Measurements from ENCODE around the gene QTRT2.
A peak's percentile ranks its signal among the peaks of the same experiment; 100 is the strongest.

QTRT2 gene

DNA sequence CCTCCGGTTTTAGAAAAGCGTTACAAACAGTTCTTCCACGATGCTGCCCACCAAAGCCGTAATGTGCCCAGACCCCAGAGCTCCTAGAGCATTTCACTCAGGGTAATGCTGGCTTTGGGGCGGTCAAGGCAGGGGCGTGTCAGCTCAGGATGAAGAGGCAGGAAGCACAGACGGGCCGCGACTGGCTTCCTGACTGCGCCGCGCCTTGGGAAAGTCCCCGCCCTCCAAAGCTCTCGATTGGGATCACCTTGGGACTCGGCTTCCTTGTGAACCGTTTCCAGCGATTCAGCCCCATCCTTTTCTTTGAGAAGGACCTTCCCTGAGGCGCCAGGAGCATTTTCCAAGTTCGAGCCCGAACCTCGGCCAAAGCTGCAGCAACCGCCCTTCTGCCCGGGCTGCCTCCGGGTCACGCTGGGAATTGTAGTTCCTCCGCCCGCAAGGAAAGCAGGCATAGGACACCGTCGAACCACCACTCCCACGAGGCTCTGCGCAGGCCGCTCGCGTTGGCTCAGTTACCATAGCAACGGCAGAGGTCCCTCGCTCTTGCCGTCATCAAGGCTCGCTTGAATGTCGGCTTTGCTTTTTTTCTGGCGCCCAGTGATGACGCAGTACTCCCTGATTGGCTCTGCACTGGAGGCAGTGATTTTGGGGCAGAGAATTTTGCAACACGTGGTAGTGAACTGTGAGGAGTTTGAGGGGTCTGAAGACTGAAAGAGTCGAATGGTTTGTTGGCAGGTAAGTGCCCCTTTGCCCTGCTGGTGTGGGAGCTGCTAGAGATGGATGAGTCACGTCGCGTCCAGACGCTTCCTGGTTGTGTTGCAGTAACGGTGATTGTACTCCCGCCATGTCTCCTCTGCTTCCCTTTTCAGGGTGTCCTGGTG lies at the start of gene QTRT2, which contains the start of gene CCDC191:
Gene QTRT2 (plus strand): TSS at position 608 of the 881 bp plus-strand sequence. CDS start 8,521 bp downstream, outside the sequence.
Gene CCDC191 (minus strand): TSS at position 397 of the 881 bp plus-strand sequence. CDS start 60 bp downstream, at position 337.
- DNase-seq (ENCODE audit: low spot score), result peak; percentile 72

DNA sequence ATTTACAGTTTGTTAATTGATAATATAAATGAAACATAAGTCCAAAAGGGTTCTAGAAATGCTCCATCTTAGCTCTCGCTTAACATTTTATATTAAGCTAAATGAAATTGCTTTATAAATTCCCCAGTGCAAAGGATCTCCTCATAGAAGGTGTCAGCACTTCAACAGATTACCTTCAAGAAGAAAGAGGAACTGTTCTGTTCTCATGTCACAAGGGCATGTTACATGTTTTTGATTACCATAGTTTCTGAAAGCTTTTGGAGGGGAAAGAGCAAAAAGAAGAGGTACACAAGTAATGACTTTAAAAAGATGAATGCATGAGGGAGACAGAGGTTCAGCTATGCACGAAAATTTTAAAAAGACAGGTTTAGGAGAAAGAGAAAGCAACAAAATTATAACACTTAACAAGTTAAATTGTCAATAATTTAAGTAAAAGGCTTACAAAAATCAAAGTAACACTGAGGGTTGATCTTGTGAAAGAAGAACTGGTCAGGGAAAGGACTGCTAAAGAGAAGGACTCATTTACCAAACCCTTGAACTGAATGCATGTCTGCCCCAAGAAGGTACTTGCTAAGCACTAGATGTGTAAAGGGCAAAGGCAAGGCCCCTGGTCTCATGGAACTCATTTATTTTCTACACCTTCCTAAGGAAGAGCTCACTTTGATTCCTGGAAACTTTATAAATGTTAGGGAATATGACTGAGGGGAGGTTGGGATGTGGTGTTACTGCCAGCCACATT lies 45.3 kb upstream of the QTRT2 start:
- no peak for DNase-seq (ENCODE audit: low spot score)

GRCh38 chr3:114014211-114014610 lies 42.3 kb upstream of the QTRT2 start:
- DNase-seq (ENCODE audit: low spot score), result no peak

- no peak for DNase-seq (ENCODE audit: low spot score)
Observed at GRCh38 chr3:114019486-114019885, 37.1 kb upstream of the QTRT2 start.

- DNase-seq (ENCODE audit: low spot score), result no peak
Observed at GRCh38 chr3:114020907-114021306, 35.6 kb upstream of the QTRT2 start.

DNA sequence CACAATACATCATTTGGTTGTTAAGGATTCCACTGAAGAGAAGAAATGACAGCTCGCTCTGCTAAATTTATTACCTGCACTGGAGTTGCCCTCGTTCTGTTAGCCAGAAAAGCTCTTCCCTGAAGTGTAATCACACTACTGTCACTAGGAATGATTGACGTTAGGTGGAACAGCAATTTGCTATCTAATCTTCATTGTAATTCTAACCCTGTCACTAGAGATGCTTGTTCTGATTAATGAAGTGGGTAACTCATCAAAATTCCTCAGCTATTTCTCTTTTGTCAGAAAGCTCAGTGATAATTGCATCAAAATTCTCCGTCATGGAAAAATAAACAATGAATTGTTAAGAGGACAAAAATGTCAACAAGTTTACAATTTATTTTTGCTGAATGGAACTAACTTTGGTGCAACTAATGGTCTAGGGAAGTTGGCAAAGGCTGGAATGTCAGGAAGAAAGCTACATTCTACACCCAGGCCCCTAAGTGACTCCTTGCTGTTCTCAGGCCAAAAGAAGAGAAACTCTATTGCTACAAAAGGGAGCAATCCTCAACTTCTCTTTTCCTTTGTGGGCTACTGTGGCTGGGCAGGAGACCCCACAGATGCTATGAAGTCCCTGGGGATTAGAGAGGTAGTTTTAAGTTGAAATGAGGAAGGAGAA lies 34.3 kb upstream of the QTRT2 start:
- no peak for DNase-seq (ENCODE audit: low spot score)

- DNase-seq (ENCODE audit: low spot score), result no peak
Observed at GRCh38 chr3:114025451-114025850, 31.1 kb upstream of the QTRT2 start.

GRCh38 chr3:114026331-114026730 lies 30.2 kb upstream of the QTRT2 start:
- no peak for DNase-seq (ENCODE audit: low spot score)

GRCh38 chr3:114033721-114034120 lies 22.8 kb upstream of the QTRT2 start:
- no peak for DNase-seq (ENCODE audit: low spot score)

GRCh38 chr3:114034211-114034610 lies 22.3 kb upstream of the QTRT2 start:
- DNase-seq (ENCODE audit: low spot score), result no peak

DNA sequence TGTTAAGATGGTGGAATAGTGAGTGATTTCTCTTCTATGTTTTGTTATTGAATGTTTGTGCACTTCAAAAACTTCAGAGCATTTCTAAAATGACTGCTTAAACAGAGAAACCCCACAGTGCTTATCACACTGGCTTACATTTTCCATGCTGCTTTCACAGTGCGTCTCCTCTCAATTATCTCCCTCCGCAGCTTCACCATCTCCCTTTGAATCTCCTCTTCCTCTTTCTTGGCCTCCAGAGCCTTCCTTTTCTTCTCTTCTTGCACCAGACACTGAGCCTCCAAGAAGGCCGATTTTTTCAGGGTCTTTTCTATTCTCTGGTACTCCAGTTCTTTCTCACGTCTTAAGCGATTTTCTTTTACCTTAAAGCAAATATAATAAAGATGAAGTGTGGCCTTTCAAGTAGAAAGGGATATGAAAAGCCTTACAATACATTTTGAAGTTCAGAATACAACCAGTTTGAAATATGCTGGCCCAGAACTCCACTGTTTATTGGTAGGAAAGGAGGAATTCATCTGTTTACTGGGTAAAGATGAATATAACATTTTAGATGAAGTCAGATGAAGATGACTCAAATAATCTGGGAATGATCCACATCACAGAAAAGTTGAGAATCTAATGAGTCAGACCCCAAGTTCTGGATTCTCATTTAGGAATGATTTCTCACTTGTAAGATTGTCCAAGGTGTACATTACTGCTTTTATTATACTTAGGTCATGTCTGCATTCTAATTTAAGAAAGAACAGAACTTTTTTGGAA lies 21.6 kb upstream of the QTRT2 start:
- DNase-seq (ENCODE audit: low spot score), result no peak

DNA sequence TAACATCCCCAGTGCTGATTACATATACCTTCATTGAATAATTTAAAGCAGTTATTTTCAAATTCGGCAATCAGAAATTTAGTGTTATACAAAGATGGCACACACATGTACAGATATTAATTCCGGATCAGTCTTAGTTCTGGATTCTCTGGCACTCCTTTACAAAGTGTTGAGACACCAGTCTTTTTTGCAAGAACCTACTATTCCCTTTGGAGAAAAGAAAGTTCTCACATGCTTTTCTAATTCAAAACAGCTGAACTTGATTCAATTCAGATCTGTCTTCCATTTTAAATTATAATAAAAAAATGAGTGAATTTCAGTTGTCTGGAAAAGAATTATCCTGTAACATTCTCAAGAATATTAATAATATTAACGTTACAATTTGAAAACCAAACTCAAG lies 20.6 kb upstream of the QTRT2 start:
- DNase-seq (ENCODE audit: low spot score), result no peak

DNA sequence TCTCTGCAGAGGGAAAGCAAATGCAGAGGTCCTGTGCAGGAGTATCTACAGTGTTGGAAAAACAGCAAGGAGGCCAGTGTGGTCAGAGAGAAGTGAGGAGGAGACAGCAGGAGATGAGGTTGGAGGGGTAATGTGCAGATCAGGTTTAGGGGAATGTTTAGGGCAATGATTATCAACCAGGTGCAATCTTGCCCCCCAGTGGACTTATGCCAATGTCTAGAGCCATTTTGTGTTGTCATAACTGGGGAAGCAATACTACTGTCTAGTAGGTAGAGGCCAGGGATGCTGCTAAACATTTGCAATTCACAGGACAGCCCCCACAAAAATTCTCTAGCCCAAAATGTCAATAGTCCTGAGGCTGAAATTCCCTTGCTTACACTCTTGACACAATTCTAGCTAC lies 13.3 kb upstream of the QTRT2 start:
- no peak for DNase-seq (ENCODE audit: low spot score)

GRCh38 chr3:114052216-114052615 lies 4.3 kb upstream of the QTRT2 start:
- DNase-seq (ENCODE audit: low spot score), result no peak

DNA sequence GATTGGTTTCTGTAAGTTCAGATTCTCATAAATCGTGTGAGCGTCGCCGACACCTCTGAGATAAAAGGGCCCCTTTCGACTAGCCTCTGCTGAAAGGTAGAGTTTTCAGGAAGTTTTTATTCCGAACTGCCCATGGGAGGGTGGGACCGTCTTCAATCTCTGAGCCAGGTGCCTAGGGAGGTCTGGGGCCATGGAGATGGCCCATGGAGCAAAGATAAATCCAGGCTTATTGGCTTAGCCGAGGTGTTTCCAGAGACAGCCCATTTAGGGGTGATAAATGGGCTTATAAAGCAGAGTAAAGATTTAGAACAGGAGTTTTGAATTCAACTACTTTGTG lies 442 bp downstream of the QTRT2 start:
- peak; percentile 18 for DNase-seq (ENCODE audit: low spot score)

DNA sequence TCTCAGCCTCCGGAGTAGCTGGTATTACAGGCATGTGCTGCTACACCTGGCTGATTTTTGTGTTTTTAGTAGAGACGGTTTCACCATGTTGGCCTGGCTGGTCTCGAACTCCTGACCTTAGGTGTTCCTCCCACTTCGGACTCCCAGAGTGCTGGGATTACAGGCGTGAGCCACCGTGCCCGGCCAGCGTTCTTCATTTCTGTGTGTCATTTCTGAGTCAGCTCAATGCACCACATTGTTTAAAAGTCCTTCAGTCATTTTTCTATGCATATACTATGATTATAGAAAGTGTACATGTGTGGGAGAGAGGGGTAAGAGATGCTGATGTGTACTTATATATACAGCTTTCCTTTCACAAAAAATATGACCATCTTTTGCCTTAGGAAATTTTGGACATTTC lies 2.1 kb downstream of the QTRT2 start:
- no peak for DNase-seq (ENCODE audit: low spot score)

GRCh38 chr3:114060906-114061655 lies 4.5 kb downstream of the QTRT2 start:
- DNase-seq (ENCODE audit: low spot score), result no peak

DNA sequence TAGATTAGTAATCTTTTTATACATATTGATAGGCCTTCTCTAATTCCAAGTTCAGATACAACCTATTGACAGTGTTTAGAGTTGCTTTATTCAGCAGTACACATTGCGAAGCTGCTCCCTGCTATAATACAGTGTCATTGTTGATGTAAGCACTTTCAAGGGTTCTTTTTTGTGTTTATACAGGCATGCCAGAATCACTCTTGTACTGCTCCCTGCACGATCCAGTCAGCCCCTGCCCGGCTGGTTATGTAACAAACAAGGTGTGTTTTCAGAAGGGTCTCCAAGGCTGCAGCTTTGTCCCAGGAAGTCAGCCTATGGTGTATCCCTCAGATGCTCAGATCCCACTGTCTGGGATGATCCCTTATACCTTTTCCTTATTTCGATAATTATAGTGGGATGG lies 11.3 kb downstream of the QTRT2 start:
- DNase-seq (ENCODE audit: low spot score), result no peak

DNA sequence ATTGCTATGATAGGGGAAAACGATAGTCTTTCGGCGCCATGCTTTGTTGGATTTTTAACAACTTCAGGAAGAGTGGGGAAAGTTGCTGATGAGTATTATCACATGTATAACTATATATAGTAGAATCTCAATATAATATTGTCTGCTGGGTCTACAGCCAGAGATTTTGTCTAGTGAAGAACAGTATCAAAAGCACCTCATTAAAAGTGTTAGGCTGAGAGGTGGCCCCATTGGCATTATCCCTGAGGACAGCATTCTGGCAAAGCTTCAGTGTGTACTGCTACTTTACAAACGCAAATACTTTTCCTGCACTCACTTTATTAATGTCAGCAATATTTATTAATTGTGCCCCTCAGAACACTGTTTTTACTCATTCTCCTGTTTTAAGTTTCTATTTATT lies 11.8 kb downstream of the QTRT2 start:
- no peak for DNase-seq (ENCODE audit: low spot score)

DNA sequence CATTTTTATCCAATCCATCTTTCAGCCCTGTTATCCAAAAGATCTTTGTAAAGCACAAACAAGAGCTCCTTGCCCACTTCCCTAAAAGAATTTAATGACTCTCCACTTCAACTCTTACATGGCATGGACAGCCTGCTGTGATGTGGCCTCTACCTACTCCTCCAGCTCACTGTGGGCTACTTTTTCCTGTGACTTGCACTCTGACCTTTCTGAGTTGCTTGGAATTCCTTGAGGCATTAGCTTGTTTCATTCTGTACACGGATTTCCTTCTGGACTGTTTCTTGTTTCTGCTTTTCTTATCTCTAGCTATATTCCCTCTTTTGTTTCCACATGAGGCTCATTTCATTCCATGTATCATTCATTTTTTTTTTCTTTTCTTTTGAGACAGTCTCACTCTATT lies 15.2 kb downstream of the QTRT2 start:
- DNase-seq (ENCODE audit: low spot score), result no peak

GRCh38 chr3:114076711-114077110 lies 20.2 kb downstream of the QTRT2 start:
- no peak for DNase-seq (ENCODE audit: low spot score)
